Measurements from ENCODE around the gene LEPROT. TPM values are rescaled to one million over a fixed set of nuclear protein-coding genes. Genes with fewer than 3 reads are reported as not detected.

The LEPROT gene
- polyA plus RNA-seq, 1 donor from 2014 or later = 39.2 TPM

DNA sequence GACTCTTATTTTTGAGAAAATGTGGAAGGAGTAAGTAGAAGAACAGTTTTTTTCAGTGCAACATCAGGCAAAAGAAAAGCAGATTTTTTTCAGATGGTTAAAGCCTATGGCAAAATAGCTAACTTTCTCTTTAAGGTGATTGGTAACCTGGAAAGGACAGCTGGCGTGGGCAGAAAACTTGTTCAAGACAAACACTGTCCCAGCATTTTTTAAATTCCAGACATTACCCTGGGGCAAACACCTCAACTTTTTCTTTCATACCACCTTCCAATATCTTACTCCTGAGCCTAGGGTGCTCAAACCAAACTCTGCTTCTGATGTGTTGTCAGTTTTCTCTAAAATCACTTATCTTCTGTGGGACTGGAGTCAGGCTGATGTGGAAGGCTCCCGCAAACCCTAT is 2.7 kb upstream of the LEPROT start:
- H3K79me2 ChIP-seq (replicated peaks; ENCODE audit: insufficient read depth, low read length) = no peaks in the 10 kb centered on the region

DNA sequence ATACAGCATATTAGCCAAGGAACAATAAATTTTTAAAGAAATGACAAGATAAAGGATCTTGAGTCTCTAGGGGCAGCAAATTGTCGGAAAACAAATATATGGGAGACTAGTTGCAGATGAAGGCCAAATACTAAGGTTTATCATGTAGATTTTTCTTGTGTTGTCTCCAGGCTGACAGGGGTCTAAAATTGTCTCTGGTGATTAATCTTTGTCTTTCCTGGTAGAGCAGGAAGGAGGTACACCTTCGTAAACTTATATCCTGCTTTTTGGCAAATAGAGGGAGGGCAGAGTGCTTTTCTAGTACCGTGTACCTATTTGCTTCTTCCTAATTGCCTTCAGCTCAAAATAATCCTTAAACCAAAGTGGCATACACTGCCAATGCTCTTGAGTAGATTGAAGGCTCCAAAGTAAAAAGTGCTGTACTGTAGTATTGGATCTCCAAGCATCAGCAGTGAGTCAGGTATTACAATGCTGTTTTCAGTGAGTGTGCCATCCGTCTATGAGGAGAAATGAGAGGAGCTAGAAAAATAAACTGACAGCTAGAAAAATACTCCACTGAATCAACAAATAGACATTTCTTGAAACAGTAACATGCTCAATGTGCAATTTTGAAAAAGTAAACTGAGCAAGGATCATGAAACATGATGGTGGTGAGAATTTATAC is 1.8 kb upstream of the LEPROT start:
- H3K79me2 ChIP-seq (replicated peaks; ENCODE audit: insufficient read depth, low read length) = peaks cover 6% of the 10 kb centered on the region
- H3K9me2 ChIP-seq (ENCODE audit: insufficient read depth, low read length) = no peaks in the 10 kb centered on the region
- no peaks in the 10 kb centered on the region for H3K27me3 ChIP-seq (ENCODE audit: insufficient read depth, low read depth, low read length)
- TF ChIP-seq, protein P1, sequence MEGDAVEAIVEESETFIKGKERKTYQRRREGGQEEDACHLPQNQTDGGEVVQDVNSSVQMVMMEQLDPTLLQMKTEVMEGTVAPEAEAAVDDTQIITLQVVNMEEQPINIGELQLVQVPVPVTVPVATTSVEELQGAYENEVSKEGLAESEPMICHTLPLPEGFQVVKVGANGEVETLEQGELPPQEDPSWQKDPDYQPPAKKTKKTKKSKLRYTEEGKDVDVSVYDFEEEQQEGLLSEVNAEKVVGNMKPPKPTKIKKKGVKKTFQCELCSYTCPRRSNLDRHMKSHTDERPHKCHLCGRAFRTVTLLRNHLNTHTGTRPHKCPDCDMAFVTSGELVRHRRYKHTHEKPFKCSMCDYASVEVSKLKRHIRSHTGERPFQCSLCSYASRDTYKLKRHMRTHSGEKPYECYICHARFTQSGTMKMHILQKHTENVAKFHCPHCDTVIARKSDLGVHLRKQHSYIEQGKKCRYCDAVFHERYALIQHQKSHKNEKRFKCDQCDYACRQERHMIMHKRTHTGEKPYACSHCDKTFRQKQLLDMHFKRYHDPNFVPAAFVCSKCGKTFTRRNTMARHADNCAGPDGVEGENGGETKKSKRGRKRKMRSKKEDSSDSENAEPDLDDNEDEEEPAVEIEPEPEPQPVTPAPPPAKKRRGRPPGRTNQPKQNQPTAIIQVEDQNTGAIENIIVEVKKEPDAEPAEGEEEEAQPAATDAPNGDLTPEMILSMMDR (IDR thresholded peaks at IDR 0.05; ENCODE audit: poor library complexity, severe bottlenecking) = no peak
- TF ChIP-seq EZH2 (IDR thresholded peaks at IDR 0.05; ENCODE audit: borderline replicate concordance, insufficient read depth, low read length, poor library complexity, severe bottlenecking) (no peak), MXI1 (conservative IDR thresholded peaks at IDR 0.05; ENCODE audit: poor library complexity, severe bottlenecking) (no peak), SMC3 (conservative IDR thresholded peaks at IDR 0.05; ENCODE audit: poor library complexity) (no peak)
- no peaks in the 10 kb centered on the region for H4K20me1 ChIP-seq (ENCODE audit: insufficient read depth)
- H2AFZ ChIP-seq (ENCODE audit: low read depth, low read length) = no peak overlapping the region
- no peak overlapping the region for H3K4me2 ChIP-seq (ENCODE audit: low read length)
- no peak overlapping the region for H3K27ac ChIP-seq (ENCODE audit: low read length)
- H3K9me3 ChIP-seq (ENCODE audit: low read length) = no peaks in the 10 kb centered on the region
- H3F3A ChIP-seq (ENCODE audit: insufficient read depth, low read length, poor library complexity, severe bottlenecking) = peaks cover 6% of the 10 kb centered on the region
- H3K36me3 ChIP-seq (ENCODE audit: insufficient read depth, low read length) = no peaks in the 10 kb centered on the region
- no peak overlapping the region for H3K4me3 ChIP-seq (ENCODE audit: low read length)
- H3K9ac ChIP-seq (ENCODE audit: low read length) = no peak overlapping the region

More for the DNA sequence above, 2.7 kb upstream of the LEPROT start:
- Histone ChIP-seq H3K36me3 (ENCODE audit: insufficient read depth, low read length) (no peaks in the 10 kb centered on the region), H2AFZ (ENCODE audit: low read depth, low read length) (no peak overlapping the region), H3K9ac (ENCODE audit: low read length) (no peak overlapping the region), H3K4me2 (ENCODE audit: low read length) (no peak overlapping the region), H3K9me3 (ENCODE audit: low read length) (no peaks in the 10 kb centered on the region), H3K27me3 (ENCODE audit: insufficient read depth, low read depth, low read length) (no peaks in the 10 kb centered on the region), H4K20me1 (ENCODE audit: insufficient read depth) (no peaks in the 10 kb centered on the region), H3K27ac (ENCODE audit: low read length) (no peak overlapping the region), H3K9me2 (ENCODE audit: insufficient read depth, low read length) (no peaks in the 10 kb centered on the region), H3F3A (ENCODE audit: insufficient read depth, low read length, poor library complexity, severe bottlenecking) (peaks cover 6% of the 10 kb centered on the region), H3K4me3 (ENCODE audit: low read length) (no peak overlapping the region)
- TF ChIP-seq SMC3 (conservative IDR thresholded peaks at IDR 0.05; ENCODE audit: poor library complexity) (no peak), POLR2AphosphoS5 (IDR thresholded peaks at IDR 0.05) (no peak), RAD21 (conservative IDR thresholded peaks at IDR 0.05) (no peak), TAF1 (IDR thresholded peaks at IDR 0.05; ENCODE audit: low read depth) (no peak), MXI1 (conservative IDR thresholded peaks at IDR 0.05; ENCODE audit: poor library complexity, severe bottlenecking) (no peak), EZH2 (IDR thresholded peaks at IDR 0.05; ENCODE audit: borderline replicate concordance, insufficient read depth, low read length, poor library complexity, severe bottlenecking) (no peak), EP300 (conservative IDR thresholded peaks at IDR 0.05; ENCODE audit: poor library complexity, severe bottlenecking) (no peak)
- TF ChIP-seq, protein P2, sequence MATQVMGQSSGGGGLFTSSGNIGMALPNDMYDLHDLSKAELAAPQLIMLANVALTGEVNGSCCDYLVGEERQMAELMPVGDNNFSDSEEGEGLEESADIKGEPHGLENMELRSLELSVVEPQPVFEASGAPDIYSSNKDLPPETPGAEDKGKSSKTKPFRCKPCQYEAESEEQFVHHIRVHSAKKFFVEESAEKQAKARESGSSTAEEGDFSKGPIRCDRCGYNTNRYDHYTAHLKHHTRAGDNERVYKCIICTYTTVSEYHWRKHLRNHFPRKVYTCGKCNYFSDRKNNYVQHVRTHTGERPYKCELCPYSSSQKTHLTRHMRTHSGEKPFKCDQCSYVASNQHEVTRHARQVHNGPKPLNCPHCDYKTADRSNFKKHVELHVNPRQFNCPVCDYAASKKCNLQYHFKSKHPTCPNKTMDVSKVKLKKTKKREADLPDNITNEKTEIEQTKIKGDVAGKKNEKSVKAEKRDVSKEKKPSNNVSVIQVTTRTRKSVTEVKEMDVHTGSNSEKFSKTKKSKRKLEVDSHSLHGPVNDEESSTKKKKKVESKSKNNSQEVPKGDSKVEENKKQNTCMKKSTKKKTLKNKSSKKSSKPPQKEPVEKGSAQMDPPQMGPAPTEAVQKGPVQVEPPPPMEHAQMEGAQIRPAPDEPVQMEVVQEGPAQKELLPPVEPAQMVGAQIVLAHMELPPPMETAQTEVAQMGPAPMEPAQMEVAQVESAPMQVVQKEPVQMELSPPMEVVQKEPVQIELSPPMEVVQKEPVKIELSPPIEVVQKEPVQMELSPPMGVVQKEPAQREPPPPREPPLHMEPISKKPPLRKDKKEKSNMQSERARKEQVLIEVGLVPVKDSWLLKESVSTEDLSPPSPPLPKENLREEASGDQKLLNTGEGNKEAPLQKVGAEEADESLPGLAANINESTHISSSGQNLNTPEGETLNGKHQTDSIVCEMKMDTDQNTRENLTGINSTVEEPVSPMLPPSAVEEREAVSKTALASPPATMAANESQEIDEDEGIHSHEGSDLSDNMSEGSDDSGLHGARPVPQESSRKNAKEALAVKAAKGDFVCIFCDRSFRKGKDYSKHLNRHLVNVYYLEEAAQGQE (IDR thresholded peaks at IDR 0.05; ENCODE audit: borderline replicate concordance) = no peak
- TF ChIP-seq, protein P1 (IDR thresholded peaks at IDR 0.05; ENCODE audit: poor library complexity, severe bottlenecking) = no peak

Data from neural cell (in vitro differentiated cells).